Hepatocyte (in vitro differentiated cells): ENCODE measurements around the gene SMG7. TPM values are rescaled to one million over a fixed set of nuclear protein-coding genes. Genes with fewer than 3 reads are reported as not detected.

ENCODE experiments used
- DNase-seq: peaks from one replicate; pipeline ENCODE4 v3.0.0-alpha.2; 2016; ENCODE audit warnings: low spot score
- H2AFZ ChIP-seq: fragments of 200-600 bp; sonication (generic); 2 replicates; pipeline ENCODE4 v1.6.0; 2016; ENCODE audit warnings: antibody characterized with exemption, mild to moderate bottlenecking
- H3K27ac ChIP-seq: fragments of 200-600 bp; sonication (generic); 2 replicates; pipeline ENCODE4 v1.5.1; 2016; ENCODE audit warnings: mild to moderate bottlenecking
- H3K27me3 ChIP-seq: fragments of 200-600 bp; sonication (generic); 2 replicates; pipeline ENCODE4 v1.6.1; 2016
- H3K36me3 ChIP-seq: fragments of 200-600 bp; sonication (generic); replicated peaks from 2 replicates; pipeline ENCODE4 v1.5.1; 2016; ENCODE audit warnings: low read depth; ENCODE audit not compliant: insufficient read depth
- H3K4me1 ChIP-seq: fragments of 200-600 bp; sonication (generic); 2 replicates; pipeline ENCODE4 v1.5.1; 2016; ENCODE audit warnings: mild to moderate bottlenecking, moderate library complexity; ENCODE audit not compliant: insufficient read depth
- H3K4me2 ChIP-seq: fragments of 200-600 bp; sonication (generic); 2 replicates; pipeline ENCODE4 v1.6.0; 2016
- H3K4me3 ChIP-seq: fragments of 200-600 bp; sonication (generic); 2 replicates; pipeline ENCODE4 v1.5.1; 2016; ENCODE audit warnings: mild to moderate bottlenecking
- H3K79me2 ChIP-seq: fragments of 200-600 bp; sonication (generic); 2 replicates; pipeline ENCODE4 v1.6.0; 2017; ENCODE audit warnings: mild to moderate bottlenecking
- H3K9me2 ChIP-seq: fragments of 200-600 bp; sonication (generic); replicated peaks from 2 replicates; pipeline ENCODE4 v1.6.0; 2017; ENCODE audit warnings: mild to moderate bottlenecking; ENCODE audit not compliant: insufficient read depth
- H3K9me3 ChIP-seq: fragments of 200-600 bp; sonication (generic); 2 replicates; pipeline ENCODE4 v1.5.1; 2016; ENCODE audit warnings: low read depth, mild to moderate bottlenecking
- H4K20me1 ChIP-seq: fragments of 200-600 bp; sonication (generic); 2 replicates; pipeline ENCODE4 v1.6.0; 2016; ENCODE audit warnings: mild to moderate bottlenecking; ENCODE audit not compliant: insufficient read depth, poor library complexity, severe bottlenecking
- CTCF ChIP-seq: fragments of 200-600 bp; sonication (generic); IDR thresholded peaks from 2 replicates; pipeline ENCODE4 v1.5.1; 2016; ENCODE audit warnings: antibody characterized with exemption, mild to moderate bottlenecking; ENCODE audit not compliant: poor library complexity
- EZH2 ChIP-seq: fragments of 200-600 bp; sonication (generic); IDR thresholded peaks from 2 replicates; pipeline ENCODE4 v1.6.1; 2016; ENCODE audit warnings: antibody characterized with exemption, mild to moderate bottlenecking, borderline replicate concordance
- EZH2phosphoT487 ChIP-seq: fragments of 200-600 bp; sonication (generic); IDR thresholded peaks from one replicate; pipeline ENCODE4 v1.6.1; 2018; ENCODE audit warnings: antibody characterized with exemption, mild to moderate bottlenecking, low read depth, moderate library complexity; ENCODE audit not compliant: unreplicated experiment, severe bottlenecking
- WGBS: methylation state at CpG from one replicate; pipeline ENCODE4 v1.1.6; 2016; ENCODE audit warnings: low lambda C conversion rate; ENCODE audit errors: missing lambda C conversion rate; 5-methylcytosine and 5-hydroxymethylcytosine counted together
- polyA plus RNA-seq: library from polyadenylated mRNA; unstranded; fragments of >200 nt; fragmentation: Nextera tagmentation; extraction: Ambion mirVana; gene quantifications from 2 replicates; pipeline ENCODE4 v1.2.1, GENCODE V29; 2016
- total RNA-seq: library from RNA; depleted of rRNA; stranded (reverse); fragments of >200 nt; gene quantifications from 2 replicates; pipeline ENCODE4 v1.2.3, GENCODE V29; 2014

SMG7 gene
- total and polyA plus RNA-seq, 2 experiments from 2014 or later: 28.1 to 39.5 TPM

DNA sequence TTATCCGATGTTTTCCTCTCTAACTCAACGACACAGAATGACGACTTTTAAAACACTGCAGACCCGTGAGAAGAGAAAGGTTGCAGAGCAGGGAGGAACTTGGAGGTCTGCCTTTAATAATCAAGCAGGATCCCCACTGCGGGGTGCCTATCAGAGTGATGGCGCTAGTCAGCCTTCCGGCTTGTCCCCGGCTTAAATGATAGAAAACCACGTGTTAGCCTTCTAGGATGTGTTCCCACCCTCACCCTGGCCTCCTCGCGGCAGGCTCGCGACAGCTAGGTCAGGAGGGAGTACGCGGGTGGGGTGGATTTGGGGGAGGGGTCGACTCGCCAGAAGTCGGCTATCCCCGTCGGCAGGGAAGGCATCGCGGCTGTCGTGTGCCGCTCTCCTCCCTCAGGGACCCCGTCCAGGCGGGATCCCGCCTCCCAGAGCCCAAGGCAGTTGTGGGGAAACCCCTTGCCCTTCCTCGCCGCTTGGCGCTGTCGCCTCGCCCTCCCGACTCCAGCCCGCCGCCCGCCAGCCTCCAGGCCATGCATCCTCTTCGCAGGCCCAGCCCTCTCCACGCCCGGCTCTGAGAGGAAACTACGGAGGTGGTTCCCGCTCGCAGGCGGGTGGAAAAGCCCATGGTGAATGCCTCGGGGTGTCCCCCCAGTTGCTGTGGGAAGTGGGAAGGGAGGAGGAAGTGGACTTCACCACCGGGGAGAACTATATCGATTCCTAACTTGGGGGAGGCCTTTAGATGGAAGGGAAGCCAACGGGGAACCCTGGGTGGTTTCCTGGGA, 1.1 kb upstream of the SMG7 start:
- Histone ChIP-seq H3K79me2 (peaks cover 36% of the 10 kb centered on the region), H3K27ac (peak overlapping the region; percentile 99), H2AFZ (peak overlapping the region; percentile 86), H3K36me3 (no peaks in the 10 kb centered on the region), H3K9me3 (no peaks in the 10 kb centered on the region), H3K27me3 (no peaks in the 10 kb centered on the region), H3K4me3 (peak overlapping the region; percentile 78), H3K9me2 (no peaks in the 10 kb centered on the region), H4K20me1 (peaks cover 28% of the 10 kb centered on the region), H3K4me1 (peaks cover 7% of the 10 kb centered on the region), H3K4me2 (peak overlapping the region; percentile 85)
- TF ChIP-seq EZH2: no peak
- TF ChIP-seq EZH2phosphoT487: no peak
- TF ChIP-seq CTCF: no peak
- peak; percentile 87 for DNase-seq
- 1% methylated on average over 41 of the region's 47 CpGs for WGBS

DNA sequence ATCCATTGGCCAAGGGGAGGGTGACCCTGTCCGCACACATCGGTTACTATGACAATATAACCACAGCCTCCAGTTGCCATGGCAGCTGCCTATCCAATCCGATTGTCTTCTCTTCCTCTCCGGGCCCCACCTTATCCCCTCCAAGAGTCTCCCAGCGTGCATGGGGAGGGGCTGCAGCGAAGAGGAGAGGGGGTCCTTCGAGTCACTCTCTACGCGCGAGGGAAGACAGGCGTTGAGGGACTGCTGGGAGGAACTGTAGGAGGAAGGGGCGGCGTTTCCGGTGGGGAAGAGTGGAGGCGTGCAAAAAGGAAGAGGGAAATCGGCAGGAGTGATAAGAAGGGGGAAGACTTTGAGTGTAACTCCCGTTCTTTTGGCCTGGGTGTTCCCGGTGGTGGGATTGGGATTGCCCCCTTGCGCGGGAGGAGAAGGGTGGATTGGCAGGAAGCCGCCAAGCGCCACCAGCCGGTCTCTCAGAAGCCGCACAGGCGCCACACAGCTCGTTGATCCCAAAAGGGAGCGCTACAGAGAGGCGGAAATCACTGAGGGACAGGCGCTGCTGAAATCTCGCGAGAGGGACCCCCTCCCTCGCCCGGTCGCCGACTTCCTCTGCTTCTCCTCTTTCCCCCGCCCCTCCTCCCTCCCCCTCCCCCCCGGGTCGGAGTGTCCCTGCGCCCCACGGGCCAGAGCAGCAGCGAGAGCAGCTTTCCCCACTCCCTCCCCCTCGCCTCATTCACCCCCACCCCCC, 384 bp upstream of the SMG7 start:
- Histone ChIP-seq H3K9me3 (no peaks in the 10 kb centered on the region), H3K36me3 (no peaks in the 10 kb centered on the region), H3K4me1 (peaks cover 7% of the 10 kb centered on the region), H3K27ac (peak overlapping the region; percentile 99), H3K9me2 (no peaks in the 10 kb centered on the region), H2AFZ (peak overlapping the region; percentile 86), H3K4me2 (peak overlapping the region; percentile 85), H3K79me2 (peaks cover 43% of the 10 kb centered on the region), H3K27me3 (no peaks in the 10 kb centered on the region), H3K4me3 (peak overlapping the region; percentile 78), H4K20me1 (peaks cover 33% of the 10 kb centered on the region)
- TF ChIP-seq EZH2phosphoT487: no peak
- TF ChIP-seq EZH2: no peak
- no peak for TF ChIP-seq CTCF
- peak; percentile 98 for DNase-seq
- WGBS: under 1% methylated on average over 23 of the region's 42 CpGs

GRCh38 chr1:183473217-183473536, 878 bp downstream of the SMG7 start:
- WGBS: 20% methylated on average over 8 of the region's 9 CpGs
- no peaks in the 10 kb centered on the region for H3K27me3 ChIP-seq
- peak overlapping the region; percentile 87 for H3K4me2 ChIP-seq
- DNase-seq: no peak
- peak overlapping the region; percentile 99 for H3K27ac ChIP-seq
- peak overlapping the region; percentile 74 for H2AFZ ChIP-seq
- no peaks in the 10 kb centered on the region for H3K9me2 ChIP-seq
- peaks cover 7% of the 10 kb centered on the region for H3K4me1 ChIP-seq
- H3K4me3 ChIP-seq: peak overlapping the region; percentile 73
- no peaks in the 10 kb centered on the region for H3K36me3 ChIP-seq
- TF ChIP-seq EZH2phosphoT487: no peak
- H3K9me3 ChIP-seq: no peaks in the 10 kb centered on the region
- H3K79me2 ChIP-seq: peaks cover 54% of the 10 kb centered on the region
- H4K20me1 ChIP-seq: peaks cover 43% of the 10 kb centered on the region

DNA sequence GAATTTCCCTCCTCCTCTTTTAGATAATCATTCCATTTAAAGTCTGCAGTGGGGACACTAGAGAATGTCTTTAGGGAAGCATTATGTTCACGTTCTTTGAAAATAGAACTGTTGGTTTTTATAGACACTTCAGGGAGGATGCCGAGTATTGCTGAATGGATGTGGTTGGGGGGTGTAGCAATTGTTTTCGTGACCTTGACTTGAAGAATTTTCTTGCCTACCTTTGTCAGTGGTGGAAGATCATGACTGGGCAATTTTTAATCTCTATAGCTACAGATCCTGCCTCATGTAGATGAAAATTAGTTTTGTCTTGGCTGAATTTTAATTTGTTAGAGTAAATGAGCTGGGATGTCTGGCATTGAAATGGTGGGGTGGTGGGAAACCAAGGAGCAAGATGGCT, 3.8 kb downstream of the SMG7 start:
- WGBS: 85% methylated on average over 3 of the region's 3 CpGs
- H3K27me3 ChIP-seq: no peaks in the 10 kb centered on the region
- no peak overlapping the region for H3K4me3 ChIP-seq
- no peak overlapping the region for H3K27ac ChIP-seq
- peaks cover 71% of the 10 kb centered on the region for H4K20me1 ChIP-seq
- H3K36me3 ChIP-seq: no peaks in the 10 kb centered on the region
- H3K9me2 ChIP-seq: no peaks in the 10 kb centered on the region
- DNase-seq: no peak
- peaks cover 10% of the 10 kb centered on the region for H3K4me1 ChIP-seq
- peaks cover 83% of the 10 kb centered on the region for H3K79me2 ChIP-seq
- no peaks in the 10 kb centered on the region for H3K9me3 ChIP-seq
- H2AFZ ChIP-seq: no peak overlapping the region
- TF ChIP-seq EZH2 (no peak), EZH2phosphoT487 (no peak), CTCF (no peak)
- H3K4me2 ChIP-seq: no peak overlapping the region
